GM19193 (cell line): ENCODE data around the gene GOT2.

Experiments used
- POLR2A ChIP-seq: IDR thresholded peaks from 4 replicates; pipeline ENCODE4 v1.6.1; 2011; ENCODE audit not compliant: insufficient read depth, insufficient read length; ENCODE audit errors: extremely low read depth

GOT2 gene

GRCh38 chr16:58670177-58670576 is 63.9 kb downstream of the GOT2 start:
- no peak for TF ChIP-seq POLR2A

- no peak for TF ChIP-seq POLR2A
Measured at GRCh38 chr16:58665200-58665599, 68.9 kb downstream of the GOT2 start.

GRCh38 chr16:58661199-58661830 is 72.8 kb downstream of the GOT2 start:
- no peak for TF ChIP-seq POLR2A

GRCh38 chr16:58658796-58659211 is 75.3 kb downstream of the GOT2 start:
- no peak for TF ChIP-seq POLR2A
